Activated CD4-positive, alpha-beta T cell treated with anti-CD3 and anti-CD28 coated beads, Interleukin-2, Interleukin-4, amounts not matched to agents 100 ng/mL and 50 ng/mL, durations not matched to agents 16 hours and 8 hours (primary cell): ENCODE data around the gene CKMT2.

Source experiments
- DNase-seq: peaks from one replicate; pipeline ENCODE4 v3.0.0-alpha.2; 2020; ENCODE audit warnings: low spot score

The CKMT2 gene

GRCh38 chr5:81216152-81216551 lies 17.0 kb upstream of the CKMT2 start:
- no peak for DNase-seq

- DNase-seq = no peak
Measured at GRCh38 chr5:81219389-81219788, 13.7 kb upstream of the CKMT2 start.

- DNase-seq = no peak
Measured at GRCh38 chr5:81222285-81222684, 10.8 kb upstream of the CKMT2 start.

GRCh38 chr5:81225463-81225862 lies 7.7 kb upstream of the CKMT2 start:
- no peak for DNase-seq

GRCh38 chr5:81226286-81226685 lies 6.8 kb upstream of the CKMT2 start:
- DNase-seq = no peak

GRCh38 chr5:81226949-81227348 lies 6.2 kb upstream of the CKMT2 start:
- no peak for DNase-seq

- no peak for DNase-seq
Measured at GRCh38 chr5:81228084-81228483, 5.0 kb upstream of the CKMT2 start.

GRCh38 chr5:81230416-81230815 lies 2.7 kb upstream of the CKMT2 start:
- no peak for DNase-seq

- no peak for DNase-seq
Measured at GRCh38 chr5:81232464-81233079, 550 bp upstream of the CKMT2 start.

GRCh38 chr5:81234299-81234698 lies 1.2 kb downstream of the CKMT2 start:
- DNase-seq = no peak

GRCh38 chr5:81234801-81235200 lies 1.7 kb downstream of the CKMT2 start:
- DNase-seq = no peak

- DNase-seq = no peak
Measured at GRCh38 chr5:81235287-81236072, 2.4 kb downstream of the CKMT2 start.

- DNase-seq = no peak
Measured at GRCh38 chr5:81238460-81238859, 5.3 kb downstream of the CKMT2 start.

- no peak for DNase-seq
Measured at GRCh38 chr5:81239613-81240012, 6.5 kb downstream of the CKMT2 start.

GRCh38 chr5:81241001-81241400 lies 7.9 kb downstream of the CKMT2 start:
- DNase-seq = no peak

- DNase-seq = peak; percentile 4
Measured at GRCh38 chr5:81241961-81242648, 9.0 kb downstream of the CKMT2 start.

GRCh38 chr5:81242906-81243436 lies 9.8 kb downstream of the CKMT2 start:
- no peak for DNase-seq

GRCh38 chr5:81244451-81244850 lies 11.3 kb downstream of the CKMT2 start:
- no peak for DNase-seq

- no peak for DNase-seq
Measured at GRCh38 chr5:81245871-81246235, 12.7 kb downstream of the CKMT2 start.

- no peak for DNase-seq
Measured at GRCh38 chr5:81246697-81247096, 13.6 kb downstream of the CKMT2 start.

- no peak for DNase-seq
Measured at GRCh38 chr5:81247441-81247972, 14.4 kb downstream of the CKMT2 start.

- DNase-seq = no peak
Measured at GRCh38 chr5:81249240-81249639, 16.1 kb downstream of the CKMT2 start.

- no peak for DNase-seq
Measured at GRCh38 chr5:81250004-81250403, 16.9 kb downstream of the CKMT2 start.
